GM18508 (cell line): ENCODE measurements around the gene P3H3.

Experiments
- ATAC-seq: cut with Tn5 transposase; IDR thresholded peaks from one replicate; pipeline ENCODE4 v1.9.1; 2021; ENCODE audit warnings: moderate number of reproducible peaks; ENCODE audit not compliant: insufficient read depth, unreplicated experiment

P3H3 gene

DNA sequence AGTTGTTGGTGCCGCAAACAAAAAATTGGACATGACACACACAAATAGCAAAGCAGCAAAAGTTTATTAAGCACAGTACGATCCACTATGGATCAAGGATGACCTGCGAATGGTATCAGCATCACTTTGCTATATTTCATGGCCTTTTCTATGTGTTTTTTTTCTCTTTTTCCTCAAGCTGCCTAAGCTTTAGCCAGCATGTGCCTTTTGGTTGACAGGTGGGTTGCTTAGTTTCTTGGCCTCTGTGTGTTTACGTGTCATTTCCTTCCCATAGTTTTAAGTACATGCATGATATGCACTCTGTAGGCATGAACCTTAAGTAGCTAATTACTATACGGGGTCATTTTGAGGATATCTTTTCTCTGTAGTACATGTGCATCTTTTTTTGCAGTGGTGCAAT is 29.1 kb upstream of the P3H3 start:
- no peak for ATAC-seq

DNA sequence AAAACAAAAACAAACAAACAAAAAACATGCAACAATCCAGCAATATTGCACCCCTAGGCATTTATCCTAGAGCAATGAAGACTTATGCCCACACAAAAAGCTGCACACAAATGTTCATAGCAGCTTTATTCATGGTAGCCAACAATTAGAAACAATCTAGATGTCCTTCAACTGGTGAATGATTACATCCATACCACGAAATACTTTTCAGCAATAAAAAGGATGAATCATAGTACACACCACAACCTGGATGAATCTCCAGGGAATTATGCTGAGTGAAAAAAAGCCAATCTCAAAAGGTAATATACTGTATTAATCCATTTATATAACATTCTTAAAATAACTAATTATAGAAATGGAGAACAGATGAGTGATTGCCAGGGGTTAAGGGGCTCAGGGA is 21.0 kb upstream of the P3H3 start:
- no peak for ATAC-seq

DNA sequence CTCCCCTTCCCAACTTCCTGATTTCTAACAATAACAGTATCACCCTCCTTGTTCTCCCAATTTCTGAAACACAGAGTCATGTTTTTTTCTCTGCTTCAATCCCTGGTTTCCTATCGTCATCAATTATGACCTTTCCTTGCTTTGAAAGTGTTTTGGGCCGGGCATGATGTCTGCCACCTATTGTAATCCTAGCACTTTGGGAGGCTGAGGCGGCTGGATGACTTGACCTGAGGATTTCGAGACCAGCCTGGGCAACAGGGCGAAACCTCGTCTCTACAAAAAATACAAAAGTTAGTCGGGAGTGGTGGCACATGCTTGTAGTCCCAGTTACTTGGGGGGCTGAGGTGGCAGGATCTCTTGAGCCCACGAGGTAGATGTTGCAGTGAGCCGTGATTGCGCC is 19.2 kb upstream of the P3H3 start:
- no peak for ATAC-seq

DNA sequence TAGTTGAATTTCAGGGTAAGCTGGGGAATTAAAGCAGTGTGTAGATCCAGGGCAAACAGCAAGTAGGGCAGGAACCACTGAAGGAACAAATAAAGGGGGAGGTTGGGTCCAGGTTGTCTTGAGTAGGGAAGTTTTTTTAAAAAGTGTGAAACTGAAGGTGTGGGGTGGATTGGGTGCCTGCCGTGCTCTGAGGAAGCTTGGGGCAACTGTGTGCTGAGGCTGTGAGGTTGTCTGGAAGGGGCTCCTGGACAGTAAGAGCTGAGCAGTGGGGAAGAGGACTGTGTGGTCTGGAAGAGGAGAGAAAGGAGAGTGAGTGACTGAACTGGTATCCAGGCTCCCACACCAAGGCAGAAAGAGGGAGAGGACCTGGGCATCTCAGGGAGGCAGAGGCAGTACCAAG is 17.4 kb upstream of the P3H3 start:
- no peak for ATAC-seq

DNA sequence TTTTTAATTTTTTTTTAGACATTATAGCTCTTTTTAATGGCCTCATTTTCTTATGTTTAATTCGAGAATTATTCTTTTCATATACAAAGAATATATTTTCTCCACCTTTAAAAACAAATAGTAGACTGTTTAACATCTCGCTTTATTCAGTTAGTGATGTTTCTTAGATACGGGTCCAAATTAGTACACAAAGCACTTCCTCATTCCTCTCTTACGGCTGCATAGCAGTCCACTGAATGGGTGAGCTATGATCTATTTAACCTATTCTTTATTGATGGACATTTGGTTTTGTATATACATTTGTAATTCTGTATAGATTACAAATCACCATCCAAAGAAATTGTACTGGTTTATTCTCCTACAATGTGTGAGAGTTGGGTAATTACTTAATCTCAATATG is 14.8 kb upstream of the P3H3 start:
- no peak for ATAC-seq

DNA sequence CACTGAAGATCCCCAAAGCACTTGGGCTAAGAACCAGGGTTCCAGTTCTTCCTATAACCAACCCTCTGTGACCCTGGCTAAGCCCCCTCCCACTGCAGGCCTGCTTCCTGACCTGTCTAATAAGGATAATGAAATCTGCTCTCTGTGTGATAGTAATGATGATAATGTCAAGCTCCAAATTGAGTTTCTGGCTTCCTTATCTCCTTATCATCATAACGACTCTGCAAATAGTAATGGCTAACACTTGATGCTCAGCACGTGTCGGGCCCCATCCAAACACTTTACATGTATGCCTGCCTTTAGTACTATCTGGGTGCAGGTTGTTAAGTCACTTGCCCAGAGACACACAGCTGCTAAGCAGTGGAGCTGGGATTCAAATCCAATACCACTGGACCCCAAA is 11.6 kb upstream of the P3H3 start:
- no peak for ATAC-seq

DNA sequence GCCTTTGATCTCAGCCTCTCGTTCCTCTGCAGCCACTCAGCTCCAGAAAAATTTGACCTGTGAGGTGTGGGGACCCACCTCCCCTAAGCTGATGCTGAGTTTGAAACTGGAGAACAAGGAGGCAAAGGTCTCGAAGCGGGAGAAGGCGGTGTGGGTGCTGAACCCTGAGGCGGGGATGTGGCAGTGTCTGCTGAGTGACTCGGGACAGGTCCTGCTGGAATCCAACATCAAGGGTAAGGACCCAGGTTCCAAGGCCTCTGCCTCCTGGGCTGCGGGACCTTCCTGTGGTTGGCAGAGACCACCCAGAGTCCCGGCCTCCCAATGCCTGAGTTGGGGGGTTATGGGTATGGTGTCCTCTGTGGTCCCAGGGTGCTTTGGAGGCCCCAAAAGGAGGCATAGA is 11.1 kb upstream of the P3H3 start:
- no peak for ATAC-seq

DNA sequence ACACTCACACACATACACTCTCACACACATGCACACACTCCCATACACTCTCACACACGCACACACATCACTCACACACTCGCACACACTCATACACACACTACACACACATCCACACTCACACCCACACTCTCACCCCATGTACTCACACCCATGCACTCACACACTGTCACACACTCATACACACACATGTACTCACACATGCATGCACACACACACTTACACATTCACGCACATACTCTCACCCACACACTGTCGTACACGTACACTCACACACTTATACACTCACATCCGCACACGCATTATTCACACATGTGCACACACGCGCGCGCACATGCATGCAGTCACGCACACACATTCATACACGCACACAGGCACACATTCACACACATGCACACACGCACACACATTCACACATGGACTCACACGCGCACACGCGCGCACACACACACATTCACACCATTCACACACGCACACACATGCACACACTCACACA is 10.5 kb upstream of the P3H3 start:
- ATAC-seq, result no peak

DNA sequence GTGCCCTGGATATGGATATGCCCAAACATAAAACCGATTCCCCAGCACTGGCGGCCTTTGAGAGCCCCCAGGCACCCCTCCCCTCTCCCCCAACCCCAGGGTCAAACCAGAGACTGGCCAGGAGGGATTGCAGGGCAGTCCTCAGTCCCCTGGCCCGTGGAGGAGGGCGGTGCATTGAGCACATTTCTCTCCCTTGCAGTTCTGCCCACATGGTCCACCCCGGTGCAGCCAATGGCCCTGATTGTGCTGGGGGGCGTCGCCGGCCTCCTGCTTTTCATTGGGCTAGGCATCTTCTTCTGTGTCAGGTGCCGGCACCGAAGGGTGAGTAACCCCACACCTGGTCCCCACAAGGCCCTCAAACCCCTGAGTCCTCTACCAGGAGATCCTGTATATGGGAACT is 10.0 kb upstream of the P3H3 start:
- ATAC-seq, result no peak

DNA sequence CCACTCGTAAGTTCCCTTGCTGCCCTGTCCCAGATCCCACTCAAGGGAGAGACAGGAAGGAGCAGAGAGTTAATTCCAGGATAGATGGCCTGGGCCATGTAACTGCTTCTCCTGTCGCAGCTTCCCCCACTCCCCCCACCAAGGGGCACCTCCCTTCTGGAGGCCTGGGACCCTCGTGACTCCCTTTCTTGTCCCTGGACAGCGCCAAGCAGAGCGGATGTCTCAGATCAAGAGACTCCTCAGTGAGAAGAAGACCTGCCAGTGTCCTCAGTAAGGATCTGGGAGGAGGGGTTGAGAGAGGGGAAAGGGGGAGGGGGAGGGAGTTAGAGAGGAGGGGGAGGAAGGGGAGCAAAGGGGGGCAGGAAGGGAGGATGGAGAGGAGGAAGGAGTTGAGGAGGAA is 9.6 kb upstream of the P3H3 start:
- no peak for ATAC-seq

DNA sequence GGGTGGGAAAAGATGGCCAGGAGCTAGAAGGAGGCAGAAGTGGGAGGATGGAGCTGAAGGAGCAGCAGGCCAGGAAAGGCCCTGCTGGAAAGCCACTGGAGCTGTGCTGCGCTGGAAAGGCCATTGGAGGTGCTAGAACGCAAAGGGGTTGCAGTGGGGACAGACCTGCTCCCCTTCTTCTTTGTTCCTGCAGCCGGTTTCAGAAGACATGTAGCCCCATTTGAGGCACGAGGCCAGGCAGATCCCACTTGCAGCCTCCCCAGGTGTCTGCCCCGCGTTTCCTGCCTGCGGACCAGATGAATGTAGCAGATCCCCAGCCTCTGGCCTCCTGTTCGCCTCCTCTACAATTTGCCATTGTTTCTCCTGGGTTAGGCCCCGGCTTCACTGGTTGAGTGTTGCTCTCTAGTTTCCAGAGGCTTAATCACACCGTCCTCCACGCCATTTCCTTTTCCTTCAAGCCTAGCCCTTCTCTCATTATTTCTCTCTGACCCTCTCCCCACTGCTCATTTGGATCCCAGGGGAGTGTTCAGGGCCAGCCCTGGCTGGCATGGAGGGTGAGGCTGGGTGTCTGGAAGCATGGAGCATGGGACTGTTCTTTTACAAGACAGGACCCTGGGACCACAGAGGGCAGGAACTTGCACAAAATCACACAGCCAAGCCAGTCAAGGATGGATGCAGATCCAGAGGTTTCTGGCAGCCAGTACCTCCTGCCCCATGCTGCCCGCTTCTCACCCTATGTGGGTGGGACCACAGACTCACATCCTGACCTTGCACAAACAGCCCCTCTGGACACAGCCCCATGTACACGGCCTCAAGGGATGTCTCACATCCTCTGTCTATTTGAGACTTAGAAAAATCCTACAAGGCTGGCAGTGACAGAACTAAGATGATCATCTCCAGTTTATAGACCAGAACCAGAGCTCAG is 8.8 kb upstream of the P3H3 start:
- no peak for ATAC-seq

DNA sequence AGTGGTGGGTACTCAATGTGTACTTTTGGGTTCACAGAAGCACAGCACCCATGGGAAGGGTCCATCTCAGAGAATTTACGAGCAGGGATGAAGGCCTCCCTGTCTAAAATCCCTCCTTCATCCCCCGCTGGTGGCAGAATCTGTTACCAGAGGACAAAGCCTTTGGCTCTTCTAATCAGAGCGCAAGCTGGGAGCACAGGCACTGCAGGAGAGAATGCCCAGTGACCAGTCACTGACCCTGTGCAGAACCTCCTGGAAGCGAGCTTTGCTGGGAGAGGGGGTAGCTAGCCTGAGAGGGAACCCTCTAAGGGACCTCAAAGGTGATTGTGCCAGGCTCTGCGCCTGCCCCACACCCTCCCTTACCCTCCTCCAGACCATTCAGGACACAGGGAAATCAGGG is 8.0 kb upstream of the P3H3 start:
- no peak for ATAC-seq

DNA sequence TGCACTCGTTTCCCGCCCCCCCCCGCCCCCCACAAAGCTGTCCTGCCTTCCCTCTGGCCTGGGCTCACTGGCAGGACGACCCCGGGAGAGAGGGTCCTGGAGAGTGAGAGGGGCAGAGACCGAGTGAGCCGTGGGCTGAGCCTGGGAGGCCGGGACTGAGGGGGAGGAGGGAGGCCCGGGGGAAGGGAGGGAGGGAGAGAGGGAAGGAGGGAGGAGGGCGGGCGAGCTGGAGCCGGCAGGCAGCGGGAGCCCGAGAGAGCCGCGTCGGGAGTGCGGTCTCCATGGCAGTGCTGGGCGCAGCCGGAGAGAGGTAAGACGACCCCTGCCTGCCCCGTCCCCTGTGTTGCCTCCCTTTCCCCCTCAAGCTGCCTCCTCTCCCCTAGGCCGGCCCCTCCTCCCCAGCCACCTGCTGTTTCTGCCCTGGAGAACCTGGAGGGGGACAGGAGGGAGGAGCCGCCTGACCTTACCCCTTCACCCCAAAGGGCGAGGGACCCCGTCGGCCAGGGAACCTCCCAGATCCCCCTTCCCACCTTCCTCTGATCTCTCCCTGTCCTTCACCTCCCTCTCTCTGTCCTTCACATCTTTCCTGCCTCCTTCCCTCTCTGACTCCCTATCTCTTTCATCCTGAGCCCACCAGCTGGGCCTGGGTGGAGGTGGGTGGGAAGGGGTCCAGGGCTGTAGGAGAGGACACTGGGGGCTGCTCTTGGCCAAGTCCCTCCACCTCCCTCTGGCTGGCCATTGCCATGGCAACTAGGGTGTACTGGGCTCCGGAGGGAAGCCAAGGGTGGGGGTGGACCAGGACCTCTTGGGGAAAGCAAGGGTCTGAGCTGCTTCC is 6.4 kb upstream of the P3H3 start, which contains the start of gene GPR162:
Gene GPR162, plus strand, starts transcription at position 231 of the 835 bp plus-strand sequence. CDS start 2,078 bp downstream, outside the sequence.
- ATAC-seq, result no peak

DNA sequence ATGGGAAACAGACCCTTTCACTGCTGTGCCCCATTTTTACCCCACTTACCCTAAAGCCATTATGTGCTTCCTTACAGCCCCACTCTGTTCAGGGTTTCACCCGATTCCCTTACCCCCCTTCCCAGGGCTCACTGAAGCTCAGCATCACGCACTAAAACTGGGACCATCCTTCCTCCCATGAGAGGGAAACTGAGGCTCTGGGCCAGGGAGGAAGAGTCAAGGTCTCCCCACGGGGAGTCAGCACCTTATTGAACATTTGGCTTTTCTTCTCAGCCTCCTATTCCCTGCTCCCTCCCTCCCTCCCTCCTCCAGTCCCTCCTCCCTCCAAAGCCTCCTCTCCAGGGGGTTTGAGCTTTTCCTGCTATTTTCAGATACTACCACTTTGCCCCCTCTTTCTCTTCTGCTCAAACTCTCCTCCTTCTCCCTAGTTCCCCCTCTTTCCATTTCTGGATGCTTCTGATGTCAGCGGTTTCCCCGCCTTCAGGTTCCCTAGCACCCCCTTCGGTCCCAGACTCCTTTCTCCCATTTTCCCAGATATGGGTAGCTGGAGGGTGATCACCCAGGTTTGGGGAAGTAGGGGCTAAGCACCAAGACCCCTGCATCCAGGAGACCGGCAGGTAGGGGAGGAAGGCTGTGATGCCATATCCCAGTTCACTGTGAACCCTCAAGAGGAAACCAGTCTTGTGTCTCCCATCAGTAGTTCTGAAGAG is 5.6 kb upstream of the P3H3 start:
- ATAC-seq, result no peak

DNA sequence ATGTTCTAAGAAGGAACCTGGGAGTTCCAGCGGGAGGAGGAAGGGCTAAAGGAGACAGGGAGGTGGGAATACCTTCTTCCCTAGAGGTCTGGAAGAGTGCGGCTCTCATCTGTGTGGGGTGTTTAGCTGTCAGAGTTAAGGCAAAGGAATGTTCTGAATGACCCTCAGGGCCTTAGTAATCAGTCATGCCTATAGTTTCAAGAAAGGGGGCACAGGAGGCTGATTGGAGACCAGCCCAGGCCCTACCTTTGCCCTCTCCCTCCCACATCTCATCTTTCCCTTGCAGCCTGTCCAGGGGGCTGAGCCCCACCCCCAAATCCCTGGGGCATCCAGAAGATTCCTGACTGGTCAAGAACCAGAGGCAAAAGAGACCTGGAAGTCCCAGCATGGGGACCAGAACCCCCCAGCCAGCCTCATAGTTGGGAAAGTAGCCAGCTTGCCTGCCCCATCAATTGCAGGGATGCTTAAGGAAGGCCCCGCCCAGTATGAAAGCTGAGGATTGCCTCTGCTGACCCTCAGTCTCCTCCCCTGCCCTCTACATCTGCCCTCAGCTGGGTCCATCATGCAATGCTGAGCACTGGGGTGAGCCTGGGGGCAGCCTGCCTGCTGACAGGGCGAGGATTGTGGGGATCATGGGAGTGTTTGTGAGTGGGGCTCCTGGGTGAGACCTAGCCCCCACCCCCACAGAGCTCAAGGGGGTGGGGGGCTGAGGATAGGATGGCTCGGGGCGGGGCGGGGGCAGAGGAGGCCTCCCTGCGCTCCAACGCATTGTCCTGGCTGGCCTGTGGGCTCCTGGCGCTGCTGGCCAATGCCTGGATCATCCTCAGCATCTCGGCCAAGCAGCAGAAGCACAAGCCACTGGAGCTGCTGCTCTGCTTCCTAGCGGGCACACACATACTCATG is 4.8 kb upstream of the P3H3 start:
- ATAC-seq, result no peak

DNA sequence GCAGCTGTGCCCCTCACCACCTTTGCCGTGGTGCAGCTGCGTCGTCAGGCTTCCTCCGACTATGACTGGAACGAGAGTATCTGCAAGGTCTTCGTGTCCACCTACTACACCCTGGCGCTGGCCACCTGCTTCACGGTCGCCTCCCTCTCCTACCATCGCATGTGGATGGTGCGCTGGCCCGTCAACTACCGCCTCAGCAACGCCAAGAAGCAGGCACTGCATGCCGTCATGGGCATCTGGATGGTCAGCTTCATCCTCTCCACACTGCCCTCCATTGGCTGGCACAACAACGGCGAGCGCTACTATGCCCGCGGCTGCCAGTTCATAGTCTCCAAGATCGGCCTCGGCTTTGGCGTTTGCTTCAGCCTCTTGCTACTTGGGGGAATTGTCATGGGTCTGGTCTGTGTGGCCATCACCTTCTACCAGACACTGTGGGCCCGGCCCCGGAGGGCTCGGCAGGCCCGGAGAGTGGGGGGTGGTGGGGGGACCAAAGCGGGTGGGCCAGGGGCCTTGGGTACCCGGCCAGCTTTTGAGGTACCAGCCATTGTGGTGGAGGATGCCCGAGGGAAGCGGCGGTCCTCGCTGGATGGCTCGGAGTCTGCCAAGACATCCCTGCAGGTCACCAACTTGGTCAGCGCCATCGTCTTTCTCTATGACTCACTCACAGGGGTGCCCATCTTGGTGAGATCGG is 4.0 kb upstream of the P3H3 start:
- no peak for ATAC-seq

DNA sequence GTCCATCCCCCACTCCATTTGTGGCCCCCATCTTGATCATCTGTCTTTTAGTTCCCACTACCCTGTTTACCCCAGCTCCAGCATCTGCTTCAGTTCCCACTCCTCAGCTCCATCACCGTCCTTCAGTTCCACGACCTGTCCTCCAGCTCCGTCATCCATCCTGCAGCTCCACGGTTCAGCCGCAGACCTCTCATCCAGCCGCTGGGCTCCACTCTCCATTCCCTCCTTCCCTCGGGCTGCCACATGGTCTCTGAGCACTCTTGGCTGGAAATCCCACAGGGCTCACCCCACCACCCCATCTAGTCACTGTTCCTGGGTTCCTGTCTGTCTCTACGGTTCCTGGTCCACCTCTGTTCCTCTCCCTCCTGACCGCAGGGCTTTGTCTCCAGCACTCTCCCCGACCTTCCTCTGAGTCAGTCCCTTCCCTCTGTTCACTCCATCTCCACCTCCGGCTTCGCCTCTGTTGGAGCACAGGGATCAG is 3.3 kb upstream of the P3H3 start:
- no peak for ATAC-seq

DNA sequence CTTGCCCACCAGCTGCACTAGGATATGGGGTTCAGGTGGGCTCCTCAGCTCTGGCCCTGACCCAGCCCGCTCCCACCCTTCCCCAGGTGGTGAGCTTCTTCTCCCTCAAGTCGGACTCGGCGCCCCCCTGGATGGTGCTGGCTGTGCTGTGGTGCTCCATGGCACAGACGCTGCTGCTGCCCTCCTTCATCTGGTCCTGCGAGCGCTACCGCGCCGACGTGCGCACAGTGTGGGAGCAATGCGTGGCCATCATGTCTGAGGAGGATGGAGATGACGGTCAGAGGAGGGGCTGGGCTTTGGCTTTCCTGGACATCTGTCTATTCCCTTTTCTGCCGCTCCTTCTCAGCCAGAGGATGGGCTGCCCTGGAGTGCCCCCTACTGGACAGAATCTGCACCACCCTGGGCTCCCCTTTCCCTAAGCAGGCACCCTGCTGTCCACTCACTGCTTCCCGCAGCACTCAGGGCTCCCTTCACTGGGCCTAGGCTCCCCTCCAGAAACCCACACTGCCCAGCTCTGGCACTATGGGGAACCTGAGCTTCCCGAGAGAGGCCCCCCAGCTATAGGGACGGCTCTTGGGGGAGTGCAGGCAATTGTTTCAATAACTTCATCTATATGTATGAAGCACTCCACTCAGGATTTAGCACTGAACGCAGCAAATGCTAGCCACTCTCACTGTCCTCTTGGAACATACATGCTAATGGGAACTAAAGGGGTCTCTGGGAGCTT is 2.6 kb upstream of the P3H3 start:
- ATAC-seq, result no peak
